ENCODE measurements around the gene TMEM9.

DNA sequence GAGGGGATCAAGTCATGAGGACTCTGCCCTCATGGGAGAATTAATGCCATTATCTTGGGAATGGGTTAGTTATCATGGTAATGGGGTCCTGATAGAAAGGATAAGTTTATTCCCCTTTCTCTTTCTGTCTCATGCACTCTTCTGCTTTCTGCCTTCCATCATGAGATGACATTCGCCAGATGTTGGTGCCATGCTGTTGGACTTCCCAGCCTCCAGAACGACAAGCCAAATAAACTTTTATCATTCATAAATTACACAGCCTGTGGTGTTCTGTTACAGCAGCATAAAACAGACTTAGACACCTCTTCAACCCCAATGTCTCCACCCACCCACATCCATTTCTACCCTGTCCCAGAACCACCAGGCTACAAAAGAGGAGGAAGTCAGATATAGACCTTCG, 24.4 kb upstream of the TMEM9 start:
- TF ChIP-seq, protein P1, sequence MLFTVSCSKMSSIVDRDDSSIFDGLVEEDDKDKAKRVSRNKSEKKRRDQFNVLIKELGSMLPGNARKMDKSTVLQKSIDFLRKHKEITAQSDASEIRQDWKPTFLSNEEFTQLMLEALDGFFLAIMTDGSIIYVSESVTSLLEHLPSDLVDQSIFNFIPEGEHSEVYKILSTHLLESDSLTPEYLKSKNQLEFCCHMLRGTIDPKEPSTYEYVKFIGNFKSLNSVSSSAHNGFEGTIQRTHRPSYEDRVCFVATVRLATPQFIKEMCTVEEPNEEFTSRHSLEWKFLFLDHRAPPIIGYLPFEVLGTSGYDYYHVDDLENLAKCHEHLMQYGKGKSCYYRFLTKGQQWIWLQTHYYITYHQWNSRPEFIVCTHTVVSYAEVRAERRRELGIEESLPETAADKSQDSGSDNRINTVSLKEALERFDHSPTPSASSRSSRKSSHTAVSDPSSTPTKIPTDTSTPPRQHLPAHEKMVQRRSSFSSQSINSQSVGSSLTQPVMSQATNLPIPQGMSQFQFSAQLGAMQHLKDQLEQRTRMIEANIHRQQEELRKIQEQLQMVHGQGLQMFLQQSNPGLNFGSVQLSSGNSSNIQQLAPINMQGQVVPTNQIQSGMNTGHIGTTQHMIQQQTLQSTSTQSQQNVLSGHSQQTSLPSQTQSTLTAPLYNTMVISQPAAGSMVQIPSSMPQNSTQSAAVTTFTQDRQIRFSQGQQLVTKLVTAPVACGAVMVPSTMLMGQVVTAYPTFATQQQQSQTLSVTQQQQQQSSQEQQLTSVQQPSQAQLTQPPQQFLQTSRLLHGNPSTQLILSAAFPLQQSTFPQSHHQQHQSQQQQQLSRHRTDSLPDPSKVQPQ (CRISPR knock-in tag; IDR thresholded peaks at IDR 0.05; ENCODE audit: borderline replicate concordance), result no peak
- TF ChIP-seq POLR2AphosphoS5 (IDR thresholded peaks at IDR 0.05; ENCODE audit: control insufficient read depth, insufficient read depth, low read depth, low read length) (no peak), MECOM (CRISPR knock-in tag; IDR thresholded peaks at IDR 0.05) (no peak), MEF2A (IDR thresholded peaks at IDR 0.05; ENCODE audit: control insufficient read depth, low read depth, low read length) (no peak)
- TF ChIP-seq, protein P2, sequence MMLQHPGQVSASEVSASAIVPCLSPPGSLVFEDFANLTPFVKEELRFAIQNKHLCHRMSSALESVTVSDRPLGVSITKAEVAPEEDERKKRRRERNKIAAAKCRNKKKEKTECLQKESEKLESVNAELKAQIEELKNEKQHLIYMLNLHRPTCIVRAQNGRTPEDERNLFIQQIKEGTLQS (IDR thresholded peaks at IDR 0.05), result no peak
- TF ChIP-seq, protein P2 (CRISPR knock-in tag; conservative IDR thresholded peaks at IDR 0.05), result no peak

Measured in K562 (cell line).